ENCODE results near the gene CYP4V2.
A peak's percentile ranks its signal among the peaks of the same experiment; 100 is the strongest.

Gene CYP4V2

DNA sequence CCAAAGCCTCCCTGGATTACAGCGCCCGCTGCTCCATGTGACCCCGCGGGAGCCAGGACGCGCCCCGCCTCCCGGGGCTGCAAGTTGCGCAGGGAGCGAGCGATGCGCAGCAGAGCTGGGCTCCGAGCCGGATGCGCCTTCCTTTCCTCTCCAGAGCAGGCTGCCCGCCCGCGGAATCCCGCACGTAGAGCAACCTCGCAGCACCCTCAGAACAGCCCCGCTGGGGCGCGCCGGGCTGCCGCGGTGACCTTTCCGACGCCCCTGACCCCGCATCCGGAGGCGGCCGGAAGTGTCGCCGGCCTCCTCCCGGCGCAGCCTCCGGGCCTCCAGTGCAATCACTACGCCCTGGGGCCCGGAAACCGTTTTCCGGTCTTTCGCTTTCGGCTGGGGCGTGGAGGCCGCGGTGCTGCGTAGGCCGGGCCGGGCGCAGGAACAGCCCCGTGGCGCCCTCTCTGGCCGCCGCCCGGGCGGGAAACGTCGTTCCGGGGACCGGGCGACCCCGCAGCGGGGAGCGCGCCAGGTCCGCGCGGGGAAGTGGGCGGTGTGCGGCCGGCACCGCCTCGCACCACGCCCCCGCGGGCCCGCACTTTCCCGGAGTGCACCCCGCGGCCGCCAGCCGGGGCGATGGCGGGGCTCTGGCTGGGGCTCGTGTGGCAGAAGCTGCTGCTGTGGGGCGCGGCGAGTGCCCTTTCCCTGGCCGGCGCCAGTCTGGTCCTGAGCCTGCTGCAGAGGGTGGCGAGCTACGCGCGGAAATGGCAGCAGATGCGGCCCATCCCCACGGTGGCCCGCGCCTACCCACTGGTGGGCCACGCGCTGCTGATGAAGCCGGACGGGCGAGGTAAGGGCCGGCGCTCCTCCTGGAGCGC, at the start of gene CYP4V2:
TSS of gene CYP4V2 (plus strand) at position 368 of the 866 bp plus-strand sequence. CDS start at position 625, 257 bp downstream.
- peak; percentile 88 for DNase-seq

DNA sequence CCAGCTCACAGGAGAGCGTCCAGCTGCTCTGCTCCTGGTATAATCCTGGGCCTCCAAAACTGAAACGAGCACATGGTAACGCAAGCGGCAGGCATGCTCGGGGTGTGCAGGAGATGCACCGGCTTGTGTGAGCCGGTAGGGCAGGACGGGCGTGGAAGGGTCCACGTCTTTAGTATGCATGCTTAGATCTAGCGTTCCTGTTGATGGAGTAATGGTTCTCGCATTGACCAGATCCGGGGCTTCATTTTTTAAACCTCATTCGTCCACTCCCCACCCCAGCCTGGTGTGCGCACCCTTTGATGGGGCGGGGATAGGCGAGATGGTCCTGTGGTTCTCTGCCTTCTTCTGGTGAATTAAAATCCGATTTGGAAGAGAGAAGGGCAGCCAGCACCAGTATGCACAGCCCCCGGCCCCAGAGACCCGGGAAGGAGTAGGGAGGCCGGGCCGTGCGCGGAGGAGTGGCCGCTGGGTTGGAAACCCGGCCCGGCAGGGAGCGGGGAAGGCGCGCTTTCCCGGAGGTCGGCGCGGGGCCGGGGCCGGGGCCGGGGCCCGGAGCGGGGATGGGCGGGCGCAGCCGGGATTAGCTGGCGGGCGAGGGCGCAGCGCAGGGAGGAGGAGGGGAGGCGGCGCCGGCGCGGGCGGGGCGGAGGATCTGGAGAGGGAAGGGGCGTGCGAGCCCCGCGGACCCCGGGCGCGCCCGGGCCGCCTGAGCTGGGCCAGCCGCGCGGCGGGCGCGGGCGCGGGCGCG, 47.0 kb upstream of the CYP4V2 start:
- peak; percentile 33 for DNase-seq

DNA sequence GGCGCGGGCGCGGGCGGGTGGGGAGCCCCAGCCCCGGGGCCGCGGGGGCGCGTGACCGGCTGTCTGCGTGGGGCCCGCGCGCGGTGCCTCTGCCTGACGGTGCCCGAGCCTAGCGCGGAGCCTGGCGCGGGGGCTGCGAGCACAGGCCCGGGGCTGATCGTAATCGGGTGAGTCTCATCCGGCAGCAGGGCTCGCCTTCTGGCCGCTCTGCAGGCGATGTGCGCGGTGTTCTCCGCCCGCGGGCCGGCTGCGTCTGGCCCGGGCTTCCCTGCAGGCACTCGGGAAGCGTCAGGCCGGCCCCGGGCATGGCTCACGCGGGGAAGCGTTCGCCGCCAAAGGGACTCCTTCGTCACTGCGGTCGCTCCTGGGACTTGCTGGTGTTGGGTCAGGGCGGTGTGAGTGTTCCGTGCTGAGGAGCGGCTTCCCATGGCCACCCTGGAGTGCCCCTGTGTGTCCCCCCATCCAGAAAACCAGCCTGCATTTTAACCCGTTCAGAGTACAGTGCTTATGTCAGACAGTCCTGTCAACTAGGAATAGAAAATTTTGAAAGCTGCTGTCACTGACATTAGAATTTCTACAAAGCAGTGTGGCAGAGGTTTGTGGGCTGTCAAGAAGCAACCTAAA, 46.3 kb upstream of the CYP4V2 start:
- DNase-seq = peak; percentile 40

DNA sequence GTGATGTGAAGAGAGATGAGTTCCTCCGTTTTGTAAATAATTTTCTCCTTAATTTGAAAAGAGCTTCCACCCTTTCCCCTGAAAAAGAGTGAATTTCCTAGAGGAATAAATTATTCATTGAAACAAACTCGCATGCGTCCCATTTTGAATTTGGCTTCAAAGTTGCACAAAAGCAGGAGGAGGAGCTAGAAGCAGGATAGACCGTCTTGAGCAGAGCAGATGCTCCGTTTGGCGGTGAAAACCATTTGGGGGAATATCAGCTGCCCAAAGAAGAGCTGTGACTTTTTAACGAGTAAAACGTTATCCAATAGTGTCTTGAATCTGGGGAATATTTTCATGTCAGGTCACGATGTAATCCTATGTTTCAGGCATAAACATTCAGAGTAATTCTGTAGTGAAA, 44.9 kb upstream of the CYP4V2 start:
- DNase-seq = no peak

DNA sequence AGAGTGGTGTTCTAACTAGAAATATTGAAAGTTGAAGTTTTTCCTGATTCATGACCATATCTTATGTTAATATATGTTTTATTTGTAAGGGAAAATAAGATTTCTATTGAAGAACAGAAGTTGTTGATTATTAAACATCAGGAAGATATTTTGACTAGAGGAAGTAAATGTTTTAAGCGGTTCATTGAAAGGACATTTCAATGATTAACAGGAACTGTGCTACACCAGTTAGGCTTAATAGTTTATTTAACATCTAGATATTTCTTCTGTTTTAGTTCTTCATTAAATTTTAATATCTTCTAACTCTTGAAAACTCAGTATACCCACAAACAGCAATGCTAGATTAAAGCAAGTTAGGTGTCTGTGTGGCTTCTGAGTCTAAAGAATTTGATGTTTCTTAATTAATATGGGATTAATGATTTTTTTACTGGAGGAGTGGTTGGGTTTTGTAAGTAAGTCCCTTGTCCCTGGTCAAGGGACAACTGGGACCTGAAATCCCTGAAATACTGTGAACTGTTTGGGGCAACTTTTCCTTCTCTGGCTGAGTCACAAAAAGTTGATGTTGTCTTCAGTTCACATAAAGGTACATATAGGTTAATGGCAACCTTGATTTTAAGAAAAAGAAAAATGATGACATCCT, 42.9 kb upstream of the CYP4V2 start:
- no peak for DNase-seq

DNA sequence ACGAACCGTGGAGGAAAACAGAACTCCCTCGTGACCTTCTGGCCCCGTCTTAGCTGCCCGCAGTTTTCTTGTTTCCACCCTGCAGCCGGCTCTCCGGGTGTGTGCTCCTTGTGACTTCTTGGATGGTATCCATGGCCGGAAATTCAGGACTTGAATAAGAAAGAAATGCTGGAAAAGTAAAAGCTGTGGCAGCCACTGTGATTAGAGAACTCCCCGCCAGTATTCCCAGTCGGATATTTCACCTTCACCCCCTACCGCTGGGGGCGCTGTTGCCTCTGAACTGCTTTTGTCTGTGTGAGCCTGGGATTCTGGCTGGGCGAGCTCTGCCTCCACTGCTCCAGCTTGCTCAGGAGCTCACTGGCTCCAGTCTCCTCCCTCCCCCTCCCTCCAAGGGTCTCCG, 41.5 kb upstream of the CYP4V2 start:
- peak; percentile 53 for DNase-seq

DNA sequence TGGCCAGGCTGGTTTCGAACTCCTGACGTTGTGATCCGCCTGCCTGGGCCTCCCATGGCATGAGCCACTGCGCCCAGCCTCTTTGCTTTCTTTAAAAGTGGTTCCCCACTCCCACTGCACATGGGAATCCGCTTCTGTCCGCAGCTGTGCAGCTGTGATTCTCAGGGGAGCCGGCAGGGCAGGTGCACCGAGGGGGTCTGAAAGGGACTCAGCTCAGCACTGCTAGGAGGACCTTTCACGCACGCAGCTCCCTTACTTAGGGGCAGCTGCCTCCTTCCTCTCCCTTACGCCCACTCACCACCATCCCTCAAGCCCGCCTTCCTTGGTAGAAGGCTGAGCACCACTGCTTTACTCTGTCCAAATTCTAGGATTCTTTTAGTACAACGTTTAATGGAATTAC, 40.4 kb upstream of the CYP4V2 start:
- DNase-seq = no peak

DNA sequence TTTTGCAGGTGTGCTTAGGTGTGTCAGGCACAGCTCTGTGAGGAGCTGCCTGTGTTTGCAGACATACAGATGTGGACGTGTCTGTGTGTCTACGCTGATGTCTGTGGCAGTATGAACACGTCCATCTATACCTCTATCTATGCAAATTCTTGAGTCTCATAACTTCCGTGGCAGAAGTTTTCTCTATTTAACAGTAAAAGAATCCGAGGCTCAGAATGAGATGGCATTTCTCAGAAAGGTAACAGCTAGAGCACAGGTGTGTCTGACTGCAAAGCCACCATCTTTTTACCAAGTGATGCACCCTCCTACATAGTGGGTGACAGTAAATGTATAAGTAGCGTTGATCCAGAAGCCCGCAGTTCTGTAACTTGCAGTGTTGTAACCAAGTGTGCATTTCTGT, 39.9 kb upstream of the CYP4V2 start:
- no peak for DNase-seq

DNA sequence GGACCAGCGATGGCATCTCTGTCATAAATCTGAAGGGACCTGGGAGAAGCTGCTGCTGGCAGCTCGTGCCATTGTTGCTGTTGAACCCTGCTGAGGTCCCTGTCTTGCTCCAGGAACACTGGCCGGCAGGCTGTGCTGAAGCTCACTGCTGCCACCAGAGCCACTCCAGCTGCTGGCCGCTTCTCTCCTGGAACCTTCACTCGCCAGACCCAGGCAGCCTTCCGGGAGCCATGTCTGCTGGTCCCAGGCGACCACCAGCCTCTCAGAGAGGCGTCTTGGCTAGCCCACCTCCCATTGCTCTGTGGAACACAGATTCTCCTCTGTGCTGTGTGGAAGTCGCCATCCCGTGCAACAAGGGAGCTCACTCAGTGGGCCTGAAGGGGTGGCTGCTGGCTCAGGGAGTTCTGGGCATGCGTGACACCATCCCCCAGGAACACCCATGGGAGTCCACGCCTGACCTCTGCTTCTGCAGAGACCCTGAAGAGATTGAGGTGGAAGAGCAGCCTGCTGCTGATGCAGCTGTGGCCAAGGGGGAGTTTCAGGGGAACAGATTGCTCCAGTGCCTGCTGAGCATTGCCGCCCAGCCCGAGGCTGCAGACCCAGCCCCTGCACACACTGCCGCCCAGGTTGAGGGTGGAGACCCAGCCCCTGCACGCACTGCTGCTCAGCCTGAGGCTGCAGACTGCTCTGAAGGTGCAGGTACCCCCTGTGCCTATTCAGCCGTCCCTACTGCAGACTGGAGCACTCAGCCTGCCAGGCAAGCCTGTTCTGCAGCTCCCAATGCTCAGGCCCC, 33.1 kb upstream of the CYP4V2 start:
- no peak for DNase-seq

GRCh38 chr4:186158966-186159365, 32.4 kb upstream of the CYP4V2 start:
- no peak for DNase-seq

DNA sequence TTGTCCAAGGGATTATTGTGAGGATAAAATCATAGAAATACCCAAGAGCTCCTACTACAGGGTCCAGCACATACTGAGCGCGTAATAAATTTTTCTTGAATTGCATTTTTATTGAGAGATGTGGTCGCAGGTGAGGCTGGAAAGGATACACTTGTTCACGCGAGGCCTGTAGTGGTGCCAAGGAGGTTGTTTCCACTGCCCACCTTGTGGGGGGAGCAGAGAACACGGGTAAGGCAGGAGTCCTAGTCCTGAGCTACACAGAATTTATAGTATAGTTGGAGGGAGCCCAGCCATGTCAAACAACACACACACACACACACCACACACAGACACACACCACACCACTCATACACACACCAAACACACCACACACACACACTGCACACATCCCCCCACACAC, 31.8 kb upstream of the CYP4V2 start:
- no peak for DNase-seq

DNA sequence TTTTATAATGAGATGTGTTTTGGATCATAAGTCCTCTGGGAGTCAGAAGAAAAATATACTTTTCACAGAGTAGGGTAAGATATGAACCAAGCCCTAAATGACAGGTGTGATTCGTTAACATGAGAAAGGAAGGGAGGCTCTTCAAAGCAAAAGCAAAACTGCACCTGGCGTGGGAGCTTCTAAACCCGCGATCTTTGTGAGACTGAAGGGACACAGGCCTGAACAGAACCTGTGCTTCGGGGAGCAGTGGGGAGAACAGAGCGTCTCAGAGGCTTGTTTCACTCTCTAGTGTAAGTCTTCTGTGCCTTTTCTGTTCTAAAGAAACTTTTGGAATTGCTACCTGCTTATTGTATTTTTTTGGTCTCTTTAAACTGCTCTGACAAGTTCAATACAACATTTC, 30.2 kb upstream of the CYP4V2 start:
- DNase-seq = no peak

- no peak for DNase-seq
These were observed 24.4 kb upstream of the CYP4V2 start for GRCh38 chr4:186166852-186167512.

DNA sequence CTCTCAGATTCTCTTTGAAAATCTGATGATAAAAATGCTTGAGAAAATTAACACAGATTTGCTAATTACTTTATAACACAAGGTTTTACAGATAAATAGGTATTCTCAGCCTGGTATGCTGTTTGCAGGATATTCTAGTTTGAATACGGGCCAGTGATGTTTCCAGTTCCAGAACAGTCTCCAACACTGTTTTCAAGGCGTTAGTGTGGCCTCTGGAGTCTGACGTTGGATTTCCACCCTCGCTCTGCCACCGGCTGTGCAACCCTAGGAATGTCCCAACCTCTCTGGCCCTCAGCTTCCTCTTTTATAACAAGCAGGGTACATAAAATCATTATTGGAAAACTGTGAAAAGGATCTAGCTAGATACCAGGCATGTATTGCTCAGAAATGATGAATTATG, 23.8 kb upstream of the CYP4V2 start:
- no peak for DNase-seq

- DNase-seq = no peak
These were observed 22.6 kb upstream of the CYP4V2 start for GRCh38 chr4:186168750-186169149.

DNA sequence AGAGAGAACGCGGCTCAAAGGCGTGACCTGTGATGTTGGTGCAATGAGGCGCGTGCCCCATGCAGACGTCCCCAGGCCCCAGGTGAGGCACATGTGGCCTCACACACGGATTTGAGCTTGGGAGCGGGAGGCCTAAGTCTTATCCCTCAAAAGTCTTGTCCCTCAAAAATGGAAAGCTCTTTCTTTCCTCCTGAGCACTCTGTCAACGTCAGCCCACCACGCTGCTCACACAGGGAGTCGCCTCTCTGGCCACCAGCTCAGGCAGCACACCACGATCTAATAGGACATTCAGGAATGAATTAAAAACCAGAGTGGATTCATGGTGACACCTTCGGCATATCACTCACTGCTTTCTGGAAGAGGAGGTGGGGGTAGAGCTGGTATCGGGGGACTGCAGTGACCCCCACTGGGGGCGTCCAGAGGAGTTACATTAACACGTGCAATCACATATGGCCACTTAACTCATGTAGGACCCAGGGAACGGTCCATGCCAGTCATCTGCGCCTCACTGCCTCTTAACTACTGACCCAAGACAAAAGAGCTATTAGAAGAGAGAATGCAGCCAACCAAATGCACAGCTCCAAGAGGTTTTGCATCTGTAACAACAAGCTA, 21.9 kb upstream of the CYP4V2 start:
- no peak for DNase-seq

- DNase-seq = no peak
These were observed 21.2 kb upstream of the CYP4V2 start for GRCh38 chr4:186169945-186170802.

DNA sequence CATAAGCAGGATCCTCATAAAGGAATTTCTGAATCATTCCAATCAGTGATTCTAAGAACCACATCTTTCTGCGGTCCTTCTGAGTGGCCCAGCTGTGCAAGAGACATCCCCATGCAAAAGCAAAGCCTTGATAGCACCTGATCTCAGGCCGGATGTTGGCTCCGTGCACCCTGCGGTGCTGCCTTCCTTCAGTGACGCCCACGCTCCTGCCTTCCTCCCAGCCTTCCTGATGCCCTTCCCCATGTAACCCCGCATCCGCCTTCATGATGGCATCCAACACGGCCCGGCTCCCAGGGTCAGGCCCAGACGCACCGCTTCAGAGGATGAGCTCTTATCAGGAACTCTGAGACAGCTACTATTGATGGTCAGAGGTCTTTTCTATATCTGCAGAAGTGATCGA, 20.4 kb upstream of the CYP4V2 start:
- no peak for DNase-seq

DNA sequence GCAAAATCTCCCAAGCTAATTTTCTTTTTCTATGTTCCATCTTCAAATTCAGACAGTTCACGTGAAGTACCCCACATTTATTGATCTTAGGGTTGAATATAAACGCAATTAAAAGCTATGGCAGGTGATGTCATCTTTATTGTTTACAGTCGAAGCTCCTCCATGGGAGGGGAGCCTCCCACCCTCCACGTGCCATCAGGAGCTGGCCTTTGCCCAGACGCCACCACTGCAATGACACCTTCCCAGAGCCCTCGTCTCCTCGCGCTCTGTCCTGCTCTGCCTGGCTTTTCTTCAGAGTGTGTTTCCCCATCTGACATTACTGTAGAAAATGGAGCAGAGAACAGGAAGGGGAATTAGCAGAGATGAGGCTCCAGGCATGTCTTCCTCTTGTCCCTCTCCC, 18.8 kb upstream of the CYP4V2 start:
- DNase-seq = no peak

DNA sequence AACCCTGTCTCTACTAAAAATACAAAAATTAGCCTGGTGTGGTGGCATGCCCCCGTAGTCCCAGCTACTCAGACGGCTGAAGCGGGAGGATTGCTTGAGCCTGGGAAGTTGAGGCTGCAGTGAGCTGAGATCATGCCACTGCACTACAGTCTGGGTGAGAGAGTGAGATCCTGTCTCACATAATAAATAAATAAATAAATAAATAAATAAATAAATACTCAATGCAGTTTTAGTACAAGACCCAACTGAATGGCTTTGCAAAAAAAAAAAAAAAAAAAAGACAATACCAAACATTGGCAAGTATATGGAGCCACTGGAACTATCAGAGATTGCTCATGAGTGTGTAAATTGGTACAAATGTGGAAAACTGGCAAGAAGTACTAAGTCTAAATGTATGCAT, 3.3 kb upstream of the CYP4V2 start:
- DNase-seq = no peak
